ENCODE data around the gene RFX2.

Gene RFX2

GRCh38 chr19:6058518-6059201, 51.6 kb downstream of the RFX2 start:
- Histone ChIP-seq H3K9me3 (ENCODE audit: insufficient read depth, low read depth, low read length) (no peaks in the 10 kb centered on the region), H3K79me2 (ENCODE audit: insufficient read depth, low read length) (no peaks in the 10 kb centered on the region), H3K27me3 (ENCODE audit: insufficient read depth, low read length, poor library complexity, severe bottlenecking) (no peaks in the 10 kb centered on the region), H3K9me2 (replicated peaks; ENCODE audit: low read depth, low read length) (no peaks in the 10 kb centered on the region), H3F3A (ENCODE audit: low read depth) (no peaks in the 10 kb centered on the region), H2AFZ (ENCODE audit: low read length) (no peak overlapping the region), H3K4me3 (ENCODE audit: low read length, poor library complexity, severe bottlenecking) (no peak overlapping the region), H3K9ac (ENCODE audit: low read depth, low read length, poor library complexity, severe bottlenecking) (no peak overlapping the region), H3K4me1 (ENCODE audit: insufficient read depth, low read length, poor library complexity, severe bottlenecking) (peaks cover 4% of the 10 kb centered on the region), H3K4me2 (ENCODE audit: low read depth, low read length, poor library complexity, severe bottlenecking) (no peak overlapping the region), H4K20me1 (ENCODE audit: insufficient read depth, low read length, poor library complexity, severe bottlenecking) (no peaks in the 10 kb centered on the region), H3K36me3 (ENCODE audit: insufficient read depth, low read length) (no peaks in the 10 kb centered on the region)
- no peak for TF ChIP-seq CTCF (conservative IDR thresholded peaks at IDR 0.05; ENCODE audit: low read length)
- no peak for TF ChIP-seq EZH2phosphoT487 (IDR thresholded peaks at IDR 0.05; ENCODE audit: borderline replicate concordance)

GRCh38 chr19:6057651-6058517, 52.4 kb downstream of the RFX2 start:
- H3K9ac ChIP-seq (ENCODE audit: low read depth, low read length, poor library complexity, severe bottlenecking): no peak overlapping the region
- no peaks in the 10 kb centered on the region for H3K9me3 ChIP-seq (ENCODE audit: insufficient read depth, low read depth, low read length)
- H3K4me1 ChIP-seq (ENCODE audit: insufficient read depth, low read length, poor library complexity, severe bottlenecking): peaks cover 4% of the 10 kb centered on the region
- no peaks in the 10 kb centered on the region for H3K36me3 ChIP-seq (ENCODE audit: insufficient read depth, low read length)
- H4K20me1 ChIP-seq (ENCODE audit: insufficient read depth, low read length, poor library complexity, severe bottlenecking): no peaks in the 10 kb centered on the region
- no peak for TF ChIP-seq EZH2phosphoT487 (IDR thresholded peaks at IDR 0.05; ENCODE audit: borderline replicate concordance)
- TF ChIP-seq CTCF (conservative IDR thresholded peaks at IDR 0.05; ENCODE audit: low read length): no peak
- no peak overlapping the region for H3K4me2 ChIP-seq (ENCODE audit: low read depth, low read length, poor library complexity, severe bottlenecking)
- H3K9me2 ChIP-seq (replicated peaks; ENCODE audit: low read depth, low read length): no peaks in the 10 kb centered on the region
- H3K27me3 ChIP-seq (ENCODE audit: insufficient read depth, low read length, poor library complexity, severe bottlenecking): no peaks in the 10 kb centered on the region
- H2AFZ ChIP-seq (ENCODE audit: low read length): no peak overlapping the region
- no peaks in the 10 kb centered on the region for H3K79me2 ChIP-seq (ENCODE audit: insufficient read depth, low read length)
- no peak overlapping the region for H3K4me3 ChIP-seq (ENCODE audit: low read length, poor library complexity, severe bottlenecking)
- no peaks in the 10 kb centered on the region for H3F3A ChIP-seq (ENCODE audit: low read depth)

GRCh38 chr19:6056801-6057650, 53.3 kb downstream of the RFX2 start:
- TF ChIP-seq EZH2phosphoT487 (IDR thresholded peaks at IDR 0.05; ENCODE audit: borderline replicate concordance): no peak
- TF ChIP-seq CTCF (conservative IDR thresholded peaks at IDR 0.05; ENCODE audit: low read length): no peak
- Histone ChIP-seq H3K9ac (ENCODE audit: low read depth, low read length, poor library complexity, severe bottlenecking) (no peak overlapping the region), H3K27me3 (ENCODE audit: insufficient read depth, low read length, poor library complexity, severe bottlenecking) (no peaks in the 10 kb centered on the region), H3K4me3 (ENCODE audit: low read length, poor library complexity, severe bottlenecking) (no peak overlapping the region), H3K9me2 (replicated peaks; ENCODE audit: low read depth, low read length) (no peaks in the 10 kb centered on the region), H3K79me2 (ENCODE audit: insufficient read depth, low read length) (no peaks in the 10 kb centered on the region), H3K4me2 (ENCODE audit: low read depth, low read length, poor library complexity, severe bottlenecking) (no peak overlapping the region), H3K9me3 (ENCODE audit: insufficient read depth, low read depth, low read length) (no peaks in the 10 kb centered on the region), H3K36me3 (ENCODE audit: insufficient read depth, low read length) (no peaks in the 10 kb centered on the region), H3K4me1 (ENCODE audit: insufficient read depth, low read length, poor library complexity, severe bottlenecking) (peaks cover 4% of the 10 kb centered on the region), H2AFZ (ENCODE audit: low read length) (no peak overlapping the region), H3F3A (ENCODE audit: low read depth) (no peaks in the 10 kb centered on the region), H4K20me1 (ENCODE audit: insufficient read depth, low read length, poor library complexity, severe bottlenecking) (no peaks in the 10 kb centered on the region)

Measured in Loucy (cell line).